H1 (cell line): Measurements from ENCODE around the gene PLA2G4D. TPM values are rescaled to one million over a fixed set of nuclear protein-coding genes. Genes with fewer than 3 reads are reported as not detected.

Source experiments
- CTCF ChIA-PET: fragments of 300-600 bp; sonication (Branson Sonifier 250); formaldehyde crosslinking; loops from one replicate; lab custom pipeline; 2021; ENCODE audit not compliant: partially characterized antibody; lab: Charles Lee
- POLR2A ChIA-PET: fragments of 300-600 bp; sonication (Branson Sonifier 250); formaldehyde crosslinking; loops from one replicate; lab custom pipeline; 2021; ENCODE audit warnings: inconsistent platforms; ENCODE audit not compliant: partially characterized antibody; lab: Charles Lee
- DNase-seq, 2 experiments: peaks; one replicate each; pipeline versions ENCODE4 v3.0.0 to v3.0.0-alpha.2; 2010 to 2022; ENCODE audit warnings: low spot score in 2 of 2, low read depth in 1 of 2, mixed read lengths in 1 of 2
- FAIRE-seq: peaks from 2 replicates; lab custom pipeline; 2011; peaks lifted over from hg19 to GRCh38; lab: Jason Lieb, UNC
- H2AFZ ChIP-seq: 2 replicates; pipeline ENCODE4 v1.8.1; 2012; ENCODE audit warnings: low read length, inconsistent platforms
- H2AK5ac ChIP-seq: 2 replicates; pipeline ENCODE4 v1.6.1; 2013; ENCODE audit warnings: low read depth, low read length
- H2BK120ac ChIP-seq: replicated peaks from 2 replicates; pipeline ENCODE3; 2013; ENCODE audit warnings: low read depth, low read length, inconsistent platforms
- H2BK12ac ChIP-seq: 2 replicates; pipeline ENCODE4 v1.6.1; 2013; ENCODE audit warnings: low read depth, low read length
- H2BK15ac ChIP-seq: 2 replicates; pipeline ENCODE4 v1.6.1; 2013; ENCODE audit warnings: low read length
- H2BK20ac ChIP-seq: 2 replicates; pipeline ENCODE4 v1.6.1; 2013; ENCODE audit warnings: low read length
- H2BK5ac ChIP-seq: 2 replicates; pipeline ENCODE4 v1.6.1; 2013; ENCODE audit warnings: low read depth, low read length
- H3K14ac ChIP-seq: 2 replicates; pipeline ENCODE4 v1.6.1; 2013; ENCODE audit warnings: inconsistent platforms; ENCODE audit not compliant: insufficient read length
- H3K18ac ChIP-seq: 2 replicates; pipeline ENCODE4 v1.6.1; 2013; ENCODE audit warnings: low read length; ENCODE audit errors: extremely low read depth
- H3K23ac ChIP-seq: 2 replicates; pipeline ENCODE4 v1.6.1; 2013; ENCODE audit warnings: inconsistent platforms; ENCODE audit not compliant: insufficient read length
- H3K23me2 ChIP-seq: 2 replicates; pipeline ENCODE4 v1.6.1; 2013; ENCODE audit warnings: low read depth, low read length
- H3K27ac ChIP-seq: 2 replicates; pipeline ENCODE4 v1.6.1; 2011; ENCODE audit warnings: low read depth, low read length, inconsistent platforms
- H3K27me3 ChIP-seq, 4 experiments: replicated peaks in 1 of 4; 1 replicate in 1 of 4; 2 replicates in 3 of 4; pipeline versions ENCODE4 v1.6.1 to v1.8.1; 2011 to 2013; ENCODE audit warnings: low read length in 3 of 4, mild to moderate bottlenecking in 3 of 4, inconsistent platforms in 2 of 4, mixed read lengths in 2 of 4, moderate library complexity in 1 of 4; ENCODE audit not compliant: control insufficient read depth in 3 of 4, insufficient read depth in 3 of 4; ENCODE audit errors: extremely low read depth in 1 of 4
- H3K36me3 ChIP-seq, 4 experiments: 2 replicates each; pipeline versions ENCODE4 v1.6.1 to v1.8.1; 2011 to 2013; ENCODE audit warnings: mild to moderate bottlenecking in 4 of 4, low read length in 3 of 4, moderate library complexity in 2 of 4, control low read depth in 1 of 4, inconsistent platforms in 1 of 4; ENCODE audit not compliant: insufficient read depth in 4 of 4, control insufficient read depth in 2 of 4
- H3K4ac ChIP-seq: replicated peaks from 2 replicates; pipeline ENCODE3; 2013; ENCODE audit warnings: low read length, low read depth, mixed read lengths, inconsistent platforms; ENCODE audit not compliant: insufficient read length
- H3K4me1 ChIP-seq, 4 experiments: replicated peaks in 1 of 4; 1 replicate in 1 of 4; 2 replicates in 3 of 4; pipeline versions ENCODE4 v1.6.1 to v1.8.1; 2011 to 2013; ENCODE audit warnings: low read length in 3 of 4, inconsistent platforms in 2 of 4, mixed read lengths in 1 of 4; ENCODE audit not compliant: insufficient read depth in 4 of 4, control insufficient read depth in 3 of 4
- H3K4me2 ChIP-seq, 2 experiments: 2 replicates each; pipeline versions ENCODE4 v1.6.1 to v1.8.1; 2011 to 2013; ENCODE audit warnings: low read depth in 2 of 2, low read length in 2 of 2, control low read depth in 1 of 2, inconsistent platforms in 1 of 2, mild to moderate bottlenecking in 1 of 2; ENCODE audit not compliant: insufficient read depth in 1 of 2
- H3K4me3 ChIP-seq, 4 experiments: fragments of 200-600, 300-600 bp in 1 of 4; sonication (generic), shearing (Covaris generic), sonication (Bioruptor Twin) in 1 of 4; 2 replicates each; pipeline versions ENCODE4 v1.5.1 to v1.8.1; 2011 to 2016; ENCODE audit warnings: low read length in 4 of 4, low read depth in 3 of 4, control low read depth in 2 of 4, inconsistent platforms in 2 of 4, mild to moderate bottlenecking in 2 of 4, mixed read lengths in 1 of 4, moderate library complexity in 1 of 4; ENCODE audit not compliant: insufficient read depth in 2 of 4; ENCODE audit errors: extremely low read depth in 1 of 4
- H3K56ac ChIP-seq: replicated peaks from 2 replicates; pipeline ENCODE3; 2013; ENCODE audit warnings: low read depth, mild to moderate bottlenecking, mixed read lengths, low read length, inconsistent platforms; ENCODE audit not compliant: insufficient read length
- H3K79me1 ChIP-seq: 2 replicates; pipeline ENCODE4 v1.6.1; 2013; ENCODE audit warnings: low read depth, low read length, control low read depth
- H3K79me2 ChIP-seq, 2 experiments: 2 replicates each; pipeline versions ENCODE4 v1.6.1 to v1.8.1; 2012 to 2013; ENCODE audit warnings: low read length in 2 of 2, mild to moderate bottlenecking in 2 of 2, inconsistent platforms in 1 of 2; ENCODE audit not compliant: insufficient read depth in 2 of 2, control insufficient read depth in 1 of 2
- H3K9ac ChIP-seq, 4 experiments: replicated peaks in 1 of 4; 1 replicate in 1 of 4; 2 replicates in 3 of 4; pipeline versions ENCODE4 v1.6.1 to v1.8.1; 2011 to 2013; ENCODE audit warnings: low read depth in 3 of 4, low read length in 3 of 4, control low read depth in 2 of 4, mild to moderate bottlenecking in 2 of 4, moderate library complexity in 2 of 4, inconsistent platforms in 1 of 4; ENCODE audit errors: extremely low read depth in 1 of 4
- H3K9me3 ChIP-seq, 2 experiments: 2 replicates each; pipeline versions ENCODE4 v1.6.1 to v1.8.1; 2012 to 2013; ENCODE audit warnings: mild to moderate bottlenecking in 2 of 2, moderate library complexity in 2 of 2, control low read depth in 1 of 2, inconsistent platforms in 1 of 2, low read depth in 1 of 2, low read length in 1 of 2, mixed read lengths in 1 of 2; ENCODE audit not compliant: insufficient read depth in 2 of 2
- H4K20me1 ChIP-seq, 2 experiments: replicated peaks in 1 of 2; 2 replicates each; pipeline versions ENCODE3 to v1.8.1; 2011 to 2013; ENCODE audit warnings: inconsistent platforms in 2 of 2, low read length in 2 of 2, mild to moderate bottlenecking in 1 of 2; ENCODE audit not compliant: insufficient read depth in 2 of 2, control insufficient read depth in 1 of 2
- H4K5ac ChIP-seq: 2 replicates; pipeline ENCODE4 v1.6.1; 2013; ENCODE audit warnings: low read length, low read depth, mixed read lengths, inconsistent platforms; ENCODE audit not compliant: insufficient read length
- H4K8ac ChIP-seq: 2 replicates; pipeline ENCODE4 v1.8.0; 2013; ENCODE audit warnings: mild to moderate bottlenecking, moderate library complexity, low read length, inconsistent platforms; ENCODE audit not compliant: insufficient read depth; ENCODE audit errors: extremely low read depth
- H4K91ac ChIP-seq: replicated peaks from 2 replicates; pipeline ENCODE3; 2013; ENCODE audit warnings: low read length, mixed read lengths, inconsistent platforms; ENCODE audit not compliant: insufficient read length
- CHD1 ChIP-seq: IDR thresholded peaks from 2 replicates; pipeline ENCODE4 v1.6.1; 2012; ENCODE audit warnings: low read depth, low read length, improper control_type of control experiment
- KDM1A ChIP-seq: fragments of 200-600, 300-600 bp; sonication (generic); IDR thresholded peaks from 2 replicates; pipeline ENCODE4 v1.7.1; 2016; ENCODE audit warnings: mild to moderate bottlenecking, low read length, borderline replicate concordance
- NANOG ChIP-seq: IDR thresholded peaks from 2 replicates; pipeline ENCODE4 v1.6.1; 2011; ENCODE audit warnings: low read length, low read depth, mild to moderate bottlenecking, inconsistent platforms; ENCODE audit not compliant: insufficient read depth, poor library complexity, severe bottlenecking
- WGBS, 2 experiments: shearing (Covaris generic) in 1 of 2; methylation state at CpG; one replicate each; pipeline versions ENCODE4 v1.1.6 to v1.1.7; 2013 to 2015; ENCODE audit warnings: low lambda C conversion rate in 2 of 2, mixed read lengths in 2 of 2, inconsistent platforms in 1 of 2, low coverage in 1 of 2, missing lambda C conversion rate in 1 of 2; ENCODE audit not compliant: insufficient replicate concordance in 2 of 2, insufficient coverage in 1 of 2, insufficient read length in 1 of 2; ENCODE audit errors: extremely low coverage in 1 of 2, missing lambda C conversion rate in 1 of 2; 5-methylcytosine and 5-hydroxymethylcytosine counted together
- polyA plus RNA-seq, 7 experiments: library from polyadenylated mRNA; depleted of rRNA in 3 of 7; stranded (reverse) in 5 of 7; unstranded in 2 of 7; fragments of >200 nt in 5 of 7; fragments of 200-250 nt in 2 of 7; gene quantifications; 1 replicate in 5 of 7; 2 replicates in 1 of 7; 4 replicates in 1 of 7; pipeline versions ENCODE4 v1.2.1 to v1.2.3, GENCODE V29; 2011 to 2013; ENCODE audit warnings: missing spikeins in 2 of 7, mixed read lengths in 2 of 7
- total RNA-seq: library from RNA; stranded (reverse); fragmentation: NEBNext Ultra II Directional; extraction: Animal tissue kit (Norgen Biotek cat#: 25700); gene quantifications from 2 replicates; pipeline ENCODE4 v1.2.1, GENCODE V29; 2021

PLA2G4D gene
- total and polyA plus RNA-seq, 2 of the 8 experiments (the other 6 are each of a cell fraction or from before 2014, with no cell fraction given): 0.07 to 0.18 TPM

DNA sequence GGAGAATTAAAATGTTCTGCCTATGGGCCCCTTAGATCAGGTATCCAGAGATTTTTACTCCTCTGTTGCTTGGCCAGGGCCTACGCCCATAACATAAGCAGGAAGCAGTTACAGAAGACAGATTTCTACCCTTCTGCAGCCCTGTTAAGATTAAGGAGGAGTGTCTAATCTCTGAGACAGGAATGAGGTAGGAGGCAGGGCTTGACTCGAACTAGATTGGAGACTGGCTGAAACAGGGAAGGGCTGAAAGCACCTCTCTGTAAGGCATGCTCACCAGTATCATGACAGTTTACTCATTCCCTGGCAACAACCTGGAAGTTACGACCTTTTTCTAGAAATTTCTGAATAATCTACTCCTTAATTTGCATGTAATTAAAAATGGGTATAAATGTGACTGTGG lies 16.7 kb downstream of the PLA2G4D start:
- 81% methylated on average over 3 of the region's 3 CpGs; no CpG with 5 or more reads in 1 of the 2 experiments for WGBS, 2 experiments
- no peak for TF ChIP-seq NANOG
- TF ChIP-seq KDM1A: no peak
- no peak for TF ChIP-seq CHD1

More for the DNA sequence above, 16.7 kb downstream of the PLA2G4D start:
- H4K20me1 ChIP-seq: no peaks in the 10 kb centered on the region
- no peak overlapping the region for H3K14ac ChIP-seq
- no peaks in the 10 kb centered on the region for H3K27me3 ChIP-seq
- no peak overlapping the region for H4K91ac ChIP-seq
- H3K23me2 ChIP-seq: no peaks in the 10 kb centered on the region; the same call in 1 of the 2 replicates
- H3K79me1 ChIP-seq: no peaks in the 10 kb centered on the region
- no peak for FAIRE-seq
- ChIA-PET CTCF (interaction anchor here (1.4 to 14.0 kb wide), 4 partner anchors 11 to 240 kb away, joined by 3 to 425 read pairs (median 236); no protein-coding TSS in a partner anchor), POLR2A (interaction anchor here (2.3 kb wide), 1 partner anchor 11 kb away, joined by 6 read pairs; no protein-coding TSS in a partner anchor)
- no peak overlapping the region for H3K4me2 ChIP-seq
- no peak overlapping the region for H3K56ac ChIP-seq
- no peaks in the 10 kb centered on the region for H3K36me3 ChIP-seq
- H2AFZ ChIP-seq: no peak overlapping the region
- H3K4me1 ChIP-seq: peaks cover 3 to 13% (median 11%) of the 10 kb centered on the region in 4 experiments
- no peaks in the 10 kb centered on the region for H3K79me2 ChIP-seq
- H4K8ac ChIP-seq: no peak overlapping the region
- H2BK120ac ChIP-seq: no peak overlapping the region
- no peak overlapping the region for H2BK5ac ChIP-seq
- H3K23ac ChIP-seq: no peak overlapping the region
- H4K5ac ChIP-seq: no peak overlapping the region
- H2BK20ac ChIP-seq: no peak overlapping the region
- H3K27ac ChIP-seq: no peak overlapping the region
- H3K4me3 ChIP-seq: no peak overlapping the region
- no peak for DNase-seq
- H3K18ac ChIP-seq: no peak overlapping the region
- H2BK12ac ChIP-seq: no peak overlapping the region
- H2BK15ac ChIP-seq: no peak overlapping the region
- H2AK5ac ChIP-seq: no peak overlapping the region
- no peak overlapping the region; a peak in 1 of 7 replicates for H3K9ac ChIP-seq
- no peaks in the 10 kb centered on the region for H3K9me3 ChIP-seq
- no peak overlapping the region for H3K4ac ChIP-seq
